Measurements from ENCODE around the gene EPN2. TPM values are rescaled to one million over a fixed set of nuclear protein-coding genes. Genes with fewer than 3 reads are reported as not detected.

Gene EPN2
- total and polyA plus RNA-seq, 2 donors (not counting 1 experiment from before 2014, with no cell fraction given), result 23.8 to 36.0 TPM

- H3K79me2 ChIP-seq (ENCODE audit: control insufficient read depth, insufficient read depth, low read length), result peaks cover 2% of the 10 kb centered on the region
- H3K36me3 ChIP-seq (ENCODE audit: control insufficient read depth, insufficient read depth, low read length), result no peaks in the 10 kb centered on the region
- TF ChIP-seq CTCF (conservative IDR thresholded peaks at IDR 0.05 in 1 of 2, IDR thresholded peaks at IDR 0.05 in 1 of 2; ENCODE audit: low read depth in 1 of 2, low read length in 2 of 2) (no peak), EZH2 (IDR thresholded peaks at IDR 0.05; ENCODE audit: low read length, missing control alignments) (no peak)
- no peak overlapping the region for H3K4me3 ChIP-seq (replicated peaks in 1 of 4; ENCODE audit: control extremely low read depth in 1 of 4, insufficient read depth in 1 of 4, low read depth in 3 of 4, low read length in 4 of 4)
- H3K9ac ChIP-seq (ENCODE audit: insufficient read depth, low read length), result no peak overlapping the region
- no peak for DNase-seq (ENCODE audit: low read depth in 2 of 2)
- no peak overlapping the region for H3K27ac ChIP-seq (ENCODE audit: insufficient read depth, low read length)
- H3K4me2 ChIP-seq (ENCODE audit: extremely low read depth, insufficient read depth, low read length), result no peak overlapping the region
- H4K20me1 ChIP-seq (ENCODE audit: control insufficient read depth, extremely low read depth, insufficient read depth, low read length), result no peaks in the 10 kb centered on the region
- peaks cover 7% of the 10 kb centered on the region for H3K4me1 ChIP-seq (ENCODE audit: control insufficient read depth, extremely low read depth, insufficient read depth, low read length)
- no peak overlapping the region for H2AFZ ChIP-seq (ENCODE audit: low read length)
- no peaks in the 10 kb centered on the region for H3K27me3 ChIP-seq (ENCODE audit: control insufficient read depth, insufficient read depth, low read length)
- H3K9me3 ChIP-seq (ENCODE audit: control insufficient read depth, insufficient read depth, low read depth, low read length), result no peaks in the 10 kb centered on the region
Measured at GRCh38 chr17:19299866-19300265, 62.7 kb downstream of the EPN2 start.

GRCh38 chr17:19301274-19301951, 64.2 kb downstream of the EPN2 start:
- no peaks in the 10 kb centered on the region for H3K27me3 ChIP-seq (ENCODE audit: control insufficient read depth, insufficient read depth, low read length)
- no peak overlapping the region for H3K4me2 ChIP-seq (ENCODE audit: extremely low read depth, insufficient read depth, low read length)
- TF ChIP-seq CTCF (conservative IDR thresholded peaks at IDR 0.05 in 1 of 2, IDR thresholded peaks at IDR 0.05 in 1 of 2; ENCODE audit: low read depth in 1 of 2, low read length in 2 of 2) (no peak), EZH2 (IDR thresholded peaks at IDR 0.05; ENCODE audit: low read length, missing control alignments) (no peak)
- H3K9ac ChIP-seq (ENCODE audit: insufficient read depth, low read length), result no peak overlapping the region
- H3K36me3 ChIP-seq (ENCODE audit: control insufficient read depth, insufficient read depth, low read length), result no peaks in the 10 kb centered on the region
- H2AFZ ChIP-seq (ENCODE audit: low read length), result no peak overlapping the region
- H4K20me1 ChIP-seq (ENCODE audit: control insufficient read depth, extremely low read depth, insufficient read depth, low read length), result no peaks in the 10 kb centered on the region
- H3K9me3 ChIP-seq (ENCODE audit: control insufficient read depth, insufficient read depth, low read depth, low read length), result no peaks in the 10 kb centered on the region
- peaks cover 7% of the 10 kb centered on the region for H3K4me1 ChIP-seq (ENCODE audit: control insufficient read depth, extremely low read depth, insufficient read depth, low read length)
- H3K27ac ChIP-seq (ENCODE audit: insufficient read depth, low read length), result no peak overlapping the region
- no peak for DNase-seq (ENCODE audit: low read depth in 2 of 2)
- H3K4me3 ChIP-seq (replicated peaks in 1 of 4; ENCODE audit: control extremely low read depth in 1 of 4, insufficient read depth in 1 of 4, low read depth in 3 of 4, low read length in 4 of 4), result no peak overlapping the region
- peaks cover 2% of the 10 kb centered on the region for H3K79me2 ChIP-seq (ENCODE audit: control insufficient read depth, insufficient read depth, low read length)

- TF ChIP-seq CTCF (conservative IDR thresholded peaks at IDR 0.05 in 1 of 2, IDR thresholded peaks at IDR 0.05 in 1 of 2; ENCODE audit: low read depth in 1 of 2, low read length in 2 of 2), result no peak
- no peak overlapping the region for H3K4me3 ChIP-seq (replicated peaks in 1 of 4; ENCODE audit: control extremely low read depth in 1 of 4, insufficient read depth in 1 of 4, low read depth in 3 of 4, low read length in 4 of 4)
- no peaks in the 10 kb centered on the region for H3K9me3 ChIP-seq (ENCODE audit: control insufficient read depth, insufficient read depth, low read depth, low read length)
- no peaks in the 10 kb centered on the region for H3K36me3 ChIP-seq (ENCODE audit: control insufficient read depth, insufficient read depth, low read length)
- H3K9ac ChIP-seq (ENCODE audit: insufficient read depth, low read length), result no peak overlapping the region
- H4K20me1 ChIP-seq (ENCODE audit: control insufficient read depth, extremely low read depth, insufficient read depth, low read length), result no peaks in the 10 kb centered on the region
- peaks cover 7% of the 10 kb centered on the region for H3K4me1 ChIP-seq (ENCODE audit: control insufficient read depth, extremely low read depth, insufficient read depth, low read length)
- peaks cover 2% of the 10 kb centered on the region for H3K79me2 ChIP-seq (ENCODE audit: control insufficient read depth, insufficient read depth, low read length)
- H3K4me2 ChIP-seq (ENCODE audit: extremely low read depth, insufficient read depth, low read length), result no peak overlapping the region
- H3K27me3 ChIP-seq (ENCODE audit: control insufficient read depth, insufficient read depth, low read length), result no peaks in the 10 kb centered on the region
- H3K27ac ChIP-seq (ENCODE audit: insufficient read depth, low read length), result no peak overlapping the region
- DNase-seq (ENCODE audit: low read depth in 2 of 2), result no peak
- H2AFZ ChIP-seq (ENCODE audit: low read length), result no peak overlapping the region
Measured at GRCh38 chr17:19301973-19302372, 64.8 kb downstream of the EPN2 start.
